Fibroblast of skin of left quadriceps (primary cell): ENCODE data around the gene CHD6.

Experiments used
- DNase-seq, 2 experiments: peaks; one replicate each; pipeline ENCODE4 v3.0.0-alpha.2; 2013; ENCODE audit warnings: low read depth in 2 of 2

The CHD6 gene

GRCh38 chr20:41366546-41367392, 251.4 kb downstream of the CHD6 start, which contains the start of gene EMILIN3:
Gene EMILIN3 (minus strand): TSS chr20:41366818. CDS start chr20:41366634, 184 bp downstream.
- no peak for DNase-seq

DNA sequence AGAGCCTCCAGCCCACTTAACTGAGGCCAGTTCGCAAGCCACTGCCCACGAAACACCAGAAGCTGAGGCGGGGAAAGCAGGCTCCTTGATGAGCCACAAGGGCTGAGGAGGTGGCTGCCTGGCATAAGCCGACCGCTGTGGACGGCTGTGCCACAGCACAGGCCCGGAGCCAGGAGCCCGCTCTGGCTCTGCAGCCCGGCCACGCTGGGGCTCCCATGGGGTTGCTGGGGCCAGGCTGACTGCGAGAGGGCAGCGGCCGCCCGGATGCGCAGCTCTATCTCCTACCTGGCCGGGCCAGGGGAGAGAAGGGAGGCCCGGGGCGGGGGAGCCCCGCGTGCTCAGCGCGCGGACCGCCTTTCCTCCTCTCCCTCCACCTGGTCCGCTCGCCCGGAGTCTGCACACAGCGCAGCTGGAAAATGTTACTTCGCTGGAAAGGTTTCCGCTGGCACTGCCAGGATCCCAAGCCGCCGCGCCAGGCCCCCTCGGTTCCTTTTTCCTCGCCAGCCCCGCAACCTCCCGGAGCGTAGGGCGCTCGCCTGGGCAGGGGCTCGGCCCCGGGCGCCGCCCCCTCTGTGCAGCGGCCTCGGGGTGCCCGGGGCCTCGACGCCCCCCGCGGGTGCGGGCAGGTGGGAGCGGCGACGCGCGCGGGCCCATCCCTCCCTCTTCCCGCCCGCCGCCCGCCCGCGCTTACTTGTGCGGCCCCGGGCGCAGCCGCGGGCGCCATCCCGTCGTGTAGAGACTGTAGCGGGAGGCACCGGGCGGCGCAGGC, 252.2 kb downstream of the CHD6 start:
- DNase-seq: no peak

DNA sequence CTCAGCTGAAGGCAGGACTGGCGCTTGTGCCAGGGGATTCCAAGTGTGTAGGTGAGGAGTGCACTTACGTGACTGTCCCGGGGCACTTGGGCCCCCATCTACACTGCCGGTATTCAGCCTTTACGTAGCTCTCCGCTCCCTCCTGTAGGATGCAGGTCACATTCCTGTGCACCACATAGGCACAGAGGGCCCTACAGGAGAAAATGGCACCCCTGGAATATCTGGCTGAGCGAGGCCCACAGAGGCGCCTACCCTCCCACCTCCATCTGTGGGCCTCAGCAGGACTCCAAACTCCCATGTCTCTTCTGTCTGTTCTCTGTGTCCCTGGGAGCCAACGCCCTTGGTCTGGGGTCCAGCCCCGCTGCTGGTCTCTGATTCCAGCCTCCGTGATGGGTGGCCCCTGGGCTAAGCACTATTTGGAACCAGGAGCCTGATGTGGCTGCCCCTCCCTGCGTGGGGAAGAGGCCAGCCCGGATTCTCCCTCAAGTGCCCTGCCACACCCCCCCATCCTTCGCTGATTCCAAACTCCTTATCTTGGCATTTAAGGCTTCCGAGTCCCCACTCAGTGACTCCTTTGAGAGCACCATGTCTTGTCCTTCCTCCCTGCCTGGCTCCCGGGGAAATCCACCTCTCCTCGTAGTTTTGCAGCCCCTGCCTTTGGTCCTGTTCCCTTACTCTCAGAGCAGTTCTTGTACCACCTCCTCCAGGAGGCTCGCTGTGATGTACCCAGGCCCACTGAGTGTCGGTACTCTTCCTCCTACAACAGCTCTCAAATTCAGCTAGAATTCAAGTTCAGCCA, 253.0 kb downstream of the CHD6 start:
- DNase-seq: no peak

DNA sequence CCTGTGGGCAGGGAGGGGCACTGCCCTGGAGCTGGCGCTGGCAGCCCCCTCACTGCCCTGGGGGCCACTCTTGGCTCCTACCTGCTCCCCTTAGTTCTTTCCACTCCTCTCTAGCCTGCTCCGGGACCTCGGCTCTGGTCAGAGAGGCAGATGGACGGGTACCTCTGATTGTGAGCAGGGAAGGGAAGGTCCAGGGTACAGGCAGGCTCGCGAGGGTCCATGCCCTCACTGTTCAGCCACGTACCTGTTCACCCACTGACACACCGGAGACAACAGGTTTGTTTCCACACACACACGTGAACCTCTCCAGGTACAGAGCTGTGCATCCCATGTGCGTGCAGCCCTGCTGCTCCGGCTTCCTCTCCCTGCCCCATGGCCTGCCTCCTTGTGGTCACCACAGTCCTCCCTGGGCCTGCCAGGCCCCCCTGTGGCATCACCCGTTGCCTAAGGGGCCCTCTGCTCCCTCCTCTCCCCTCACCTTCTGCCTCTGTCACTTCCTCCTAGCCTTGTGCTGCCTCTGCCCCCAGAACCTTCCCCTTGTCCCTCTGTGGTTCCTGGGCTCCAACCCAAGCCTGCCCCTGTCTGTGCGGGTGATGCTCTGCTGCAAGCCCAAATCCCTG, 253.8 kb downstream of the CHD6 start:
- no peak for DNase-seq

DNA sequence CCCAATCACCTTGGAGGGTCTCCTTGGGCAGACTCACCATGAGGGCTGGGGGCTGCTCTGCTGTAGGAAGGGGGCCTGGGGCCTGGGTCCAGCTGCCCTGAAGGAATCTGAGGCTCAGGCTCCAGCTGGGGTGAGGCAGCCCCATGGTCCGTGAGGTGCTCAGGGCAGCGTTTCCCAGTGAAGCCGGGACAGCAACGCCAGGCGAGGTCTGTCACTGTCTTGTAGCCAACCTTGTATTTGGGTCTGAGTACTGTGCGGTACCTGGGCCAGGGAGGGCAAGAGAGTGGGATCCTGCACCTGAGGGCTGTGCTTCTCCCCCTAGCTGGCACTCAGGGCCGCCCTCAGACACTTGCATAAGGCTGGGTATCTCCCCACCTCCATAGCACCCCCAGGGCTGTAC, 254.6 kb downstream of the CHD6 start:
- no peak for DNase-seq

DNA sequence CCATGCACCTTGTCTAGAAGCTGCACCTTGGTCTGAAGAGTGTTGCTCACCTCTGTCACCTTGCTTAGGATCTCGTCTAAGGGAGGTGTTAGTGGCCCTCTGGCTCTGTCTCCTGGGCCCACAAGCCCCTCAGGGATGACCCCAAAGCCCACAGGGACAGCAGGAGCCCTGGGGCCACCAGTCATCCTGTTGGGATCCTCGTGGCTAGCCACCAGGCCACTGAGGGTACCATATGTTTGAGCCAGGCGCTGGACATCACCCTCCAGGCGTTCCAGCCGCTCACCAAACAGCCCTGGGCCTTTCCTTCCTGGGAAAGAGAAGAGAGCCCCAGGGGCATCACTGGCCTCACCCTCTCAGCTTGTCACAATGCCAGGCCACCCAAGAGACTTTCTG, 255.4 kb downstream of the CHD6 start:
- DNase-seq: no peak

DNA sequence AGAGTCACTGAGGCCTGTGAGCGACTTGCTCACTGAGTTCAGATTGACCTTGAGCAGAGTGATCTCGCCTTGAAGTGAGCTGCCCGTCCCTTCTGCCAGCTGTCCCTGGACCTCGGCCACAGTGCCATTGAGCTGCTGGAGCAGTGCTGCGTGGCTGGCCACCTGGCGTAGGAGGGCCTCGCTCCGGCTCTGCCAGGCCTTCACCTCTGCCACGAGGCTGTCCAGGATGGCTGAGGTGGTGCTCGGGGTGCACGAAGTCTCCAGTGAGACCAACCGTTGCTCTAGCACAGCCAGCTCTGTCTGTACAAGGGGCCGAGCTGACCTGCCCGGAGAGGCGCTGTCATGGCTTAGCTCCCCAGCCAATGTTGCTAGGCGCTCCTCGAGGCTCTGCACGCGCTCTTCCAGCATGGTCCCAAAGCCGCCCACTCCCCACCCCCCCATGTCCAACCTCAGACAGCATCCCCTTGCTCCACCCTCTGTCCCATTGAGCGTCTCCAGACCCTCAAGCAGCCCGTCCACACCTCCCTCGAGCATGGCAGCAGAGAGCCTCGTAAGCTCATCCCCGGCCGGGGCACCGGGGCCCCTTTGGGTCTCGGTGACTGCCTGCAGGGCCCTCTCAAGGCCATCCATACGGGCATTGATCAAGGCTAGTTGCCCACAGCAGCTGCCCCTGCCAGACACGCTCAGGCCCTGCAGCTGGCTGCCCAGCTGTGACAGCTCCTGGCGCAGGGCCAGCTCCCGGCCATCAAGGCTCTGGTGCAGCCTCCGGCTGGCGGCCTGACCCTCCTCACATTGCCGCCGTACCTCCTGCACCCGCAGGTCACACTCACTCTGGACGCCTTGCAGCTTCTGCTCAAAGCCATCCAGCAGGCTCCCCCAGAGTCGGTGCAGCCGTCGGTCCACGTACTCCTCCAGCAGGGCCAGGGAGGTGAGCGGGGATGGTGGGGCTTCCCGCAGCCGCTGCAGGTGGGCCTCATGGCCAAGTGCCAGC, 256.1 kb downstream of the CHD6 start:
- DNase-seq: no peak

- DNase-seq: no peak
Measured at GRCh38 chr20:41360831-41361756, 257.1 kb downstream of the CHD6 start.

- DNase-seq: no peak
Measured at GRCh38 chr20:41359541-41360011, 258.6 kb downstream of the CHD6 start.

GRCh38 chr20:41358717-41359116, 259.5 kb downstream of the CHD6 start:
- no peak for DNase-seq

- DNase-seq: no peak
Measured at GRCh38 chr20:41358230-41358629, 259.9 kb downstream of the CHD6 start.

- DNase-seq: no peak
Measured at GRCh38 chr20:41357424-41358163, 260.6 kb downstream of the CHD6 start.

- DNase-seq: no peak
Measured at GRCh38 chr20:41356951-41357350, 261.2 kb downstream of the CHD6 start.

DNA sequence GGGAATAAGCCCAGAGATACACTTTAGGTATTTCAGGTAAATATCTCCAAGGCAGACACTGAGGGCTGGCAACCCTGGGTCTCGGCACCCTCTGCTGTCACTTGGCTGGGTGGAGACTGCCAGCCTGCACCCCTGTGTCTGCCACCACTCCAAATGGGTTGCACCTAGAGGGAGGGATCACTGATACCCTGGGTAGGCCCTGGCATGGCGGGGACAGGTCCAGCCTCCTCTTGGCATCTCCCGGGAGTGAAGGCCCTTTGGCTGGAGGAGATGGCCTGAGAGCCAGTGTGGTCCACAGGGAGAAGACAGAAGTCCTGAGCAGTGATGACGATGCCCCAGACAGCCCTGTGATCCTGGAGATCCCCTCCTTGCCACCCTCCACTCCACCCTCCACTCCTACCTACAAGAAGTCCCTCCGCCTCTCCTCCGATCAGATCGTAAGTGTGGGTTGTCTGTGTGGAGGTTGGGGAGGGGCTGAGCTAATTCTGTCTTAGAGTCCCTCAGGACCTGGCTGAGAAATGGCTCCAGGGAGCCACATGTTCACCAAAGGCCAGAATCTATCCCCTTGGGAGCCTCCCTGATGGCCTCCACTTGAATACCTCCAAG, 262.5 kb downstream of the CHD6 start:
- DNase-seq: no peak

- no peak for DNase-seq
Measured at GRCh38 chr20:41355192-41355591, 263.0 kb downstream of the CHD6 start.

DNA sequence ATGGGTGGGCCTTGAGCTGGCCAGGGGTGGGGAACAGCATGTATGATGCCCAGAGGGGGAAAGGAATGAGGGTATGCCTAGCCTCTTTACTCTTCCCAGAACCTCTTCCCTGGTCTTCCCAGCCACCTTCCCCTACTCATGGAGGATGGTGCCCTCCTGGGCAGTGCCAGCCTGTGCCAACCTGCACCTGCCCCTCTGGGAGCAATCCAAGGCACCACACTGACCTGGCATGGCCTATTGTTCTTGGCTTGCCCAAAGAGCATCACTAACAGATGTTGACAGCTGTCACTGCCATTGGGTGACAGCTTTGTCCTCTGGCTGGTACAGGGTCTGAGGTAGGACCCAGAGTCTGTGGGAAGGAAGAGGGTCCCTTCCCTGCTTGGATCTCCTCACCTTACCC, 264.6 kb downstream of the CHD6 start:
- no peak for DNase-seq

DNA sequence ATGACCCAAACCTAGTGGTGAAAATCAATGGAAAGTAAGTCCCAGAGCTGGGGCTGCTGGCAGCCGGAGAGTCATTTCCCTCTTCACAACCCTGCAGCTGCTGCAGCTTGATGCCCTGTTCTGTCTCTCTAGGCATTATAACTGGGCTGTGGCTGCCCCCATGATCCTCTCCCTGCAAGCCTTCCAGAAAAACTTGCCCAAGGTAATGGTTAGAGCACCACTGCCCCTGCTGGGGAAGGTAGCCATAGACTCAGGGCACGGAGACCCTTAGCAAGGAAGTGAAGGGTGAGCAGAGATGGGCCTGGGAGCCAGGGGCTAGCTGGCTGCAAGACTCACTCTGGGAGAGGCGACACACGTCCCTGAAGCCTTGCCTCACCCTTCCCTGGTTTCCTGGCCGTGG, 265.5 kb downstream of the CHD6 start:
- no peak for DNase-seq

DNA sequence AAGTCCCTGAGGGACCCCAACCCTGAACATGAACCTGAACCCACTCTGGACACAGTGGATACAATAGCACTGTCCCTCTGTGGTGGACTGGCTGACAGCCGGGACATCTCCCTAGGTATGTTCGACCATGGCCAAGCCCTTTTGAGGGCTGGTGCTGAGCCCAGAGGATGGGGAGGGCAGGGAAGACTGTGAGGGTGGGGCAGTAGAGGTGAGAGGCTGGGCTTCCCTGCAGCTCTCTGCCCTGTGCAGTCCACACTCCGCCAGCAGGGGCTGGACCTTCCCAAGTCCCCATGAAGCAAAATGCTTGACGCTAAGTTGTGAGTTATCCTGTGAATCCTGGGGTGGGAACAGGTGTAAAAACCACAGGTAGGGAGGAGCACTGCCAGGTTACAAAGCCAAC, 266.1 kb downstream of the CHD6 start:
- DNase-seq: no peak
